Measurements from ENCODE around the gene NMB. TPM values are rescaled to one million over a fixed set of nuclear protein-coding genes. Genes with fewer than 3 reads are reported as not detected.

NMB gene
- total and polyA plus RNA-seq, 2 donors (not counting 1 experiment from before 2014, with no cell fraction given): 1.5 to 3.6 TPM

- H3K4me3 ChIP-seq (replicated peaks in 1 of 4; ENCODE audit: control extremely low read depth in 1 of 4, insufficient read depth in 1 of 4, low read depth in 3 of 4, low read length in 4 of 4): no peak overlapping the region
- H3K27me3 ChIP-seq (ENCODE audit: control insufficient read depth, insufficient read depth, low read length): no peaks in the 10 kb centered on the region
- no peak overlapping the region for H2AFZ ChIP-seq (ENCODE audit: low read length)
- no peak overlapping the region for H3K4me2 ChIP-seq (ENCODE audit: extremely low read depth, insufficient read depth, low read length)
- H3K27ac ChIP-seq (ENCODE audit: insufficient read depth, low read length): no peak overlapping the region
- DNase-seq (ENCODE audit: low read depth in 2 of 2): no peak
- TF ChIP-seq EZH2 (IDR thresholded peaks at IDR 0.05; ENCODE audit: low read length, missing control alignments) (no peak), CTCF (conservative IDR thresholded peaks at IDR 0.05 in 1 of 2, IDR thresholded peaks at IDR 0.05 in 1 of 2; ENCODE audit: low read depth in 1 of 2, low read length in 2 of 2) (no peak)
- H3K9me3 ChIP-seq (ENCODE audit: control insufficient read depth, insufficient read depth, low read depth, low read length): no peaks in the 10 kb centered on the region
- H4K20me1 ChIP-seq (ENCODE audit: control insufficient read depth, extremely low read depth, insufficient read depth, low read length): no peaks in the 10 kb centered on the region
- H3K36me3 ChIP-seq (ENCODE audit: control insufficient read depth, insufficient read depth, low read length): peaks cover 30% of the 10 kb centered on the region
- H3K4me1 ChIP-seq (ENCODE audit: control insufficient read depth, extremely low read depth, insufficient read depth, low read length): peaks cover 9% of the 10 kb centered on the region
- no peak overlapping the region for H3K9ac ChIP-seq (ENCODE audit: insufficient read depth, low read length)
- H3K79me2 ChIP-seq (ENCODE audit: control insufficient read depth, insufficient read depth, low read length): peaks cover 16% of the 10 kb centered on the region
Measured at GRCh38 chr15:84649706-84650105, 8.3 kb downstream of the NMB start.

- Histone ChIP-seq H3K79me2 (ENCODE audit: control insufficient read depth, insufficient read depth, low read length) (peaks cover 13% of the 10 kb centered on the region), H3K4me2 (ENCODE audit: extremely low read depth, insufficient read depth, low read length) (no peak overlapping the region), H3K9me3 (ENCODE audit: control insufficient read depth, insufficient read depth, low read depth, low read length) (no peaks in the 10 kb centered on the region), H3K4me3 (replicated peaks in 1 of 4; ENCODE audit: control extremely low read depth in 1 of 4, insufficient read depth in 1 of 4, low read depth in 3 of 4, low read length in 4 of 4) (no peak overlapping the region), H3K27ac (ENCODE audit: insufficient read depth, low read length) (no peak overlapping the region), H3K36me3 (ENCODE audit: control insufficient read depth, insufficient read depth, low read length) (peaks cover 35% of the 10 kb centered on the region), H3K4me1 (ENCODE audit: control insufficient read depth, extremely low read depth, insufficient read depth, low read length) (peaks cover 9% of the 10 kb centered on the region), H3K27me3 (ENCODE audit: control insufficient read depth, insufficient read depth, low read length) (no peaks in the 10 kb centered on the region), H4K20me1 (ENCODE audit: control insufficient read depth, extremely low read depth, insufficient read depth, low read length) (no peaks in the 10 kb centered on the region), H2AFZ (ENCODE audit: low read length) (no peak overlapping the region), H3K9ac (ENCODE audit: insufficient read depth, low read length) (no peak overlapping the region)
- no peak for TF ChIP-seq EZH2 (IDR thresholded peaks at IDR 0.05; ENCODE audit: low read length, missing control alignments)
- no peak for TF ChIP-seq CTCF (conservative IDR thresholded peaks at IDR 0.05 in 1 of 2, IDR thresholded peaks at IDR 0.05 in 1 of 2; ENCODE audit: low read depth in 1 of 2, low read length in 2 of 2)
- DNase-seq (ENCODE audit: low read depth in 2 of 2): no peak
Measured at GRCh38 chr15:84648539-84648938, 9.5 kb downstream of the NMB start.

- Histone ChIP-seq H3K4me2 (ENCODE audit: extremely low read depth, insufficient read depth, low read length) (no peak overlapping the region), H3K27ac (ENCODE audit: insufficient read depth, low read length) (no peak overlapping the region), H3K4me3 (replicated peaks in 1 of 4; ENCODE audit: control extremely low read depth in 1 of 4, insufficient read depth in 1 of 4, low read depth in 3 of 4, low read length in 4 of 4) (no peak overlapping the region), H4K20me1 (ENCODE audit: control insufficient read depth, extremely low read depth, insufficient read depth, low read length) (no peaks in the 10 kb centered on the region), H3K36me3 (ENCODE audit: control insufficient read depth, insufficient read depth, low read length) (peaks cover 38% of the 10 kb centered on the region), H3K4me1 (ENCODE audit: control insufficient read depth, extremely low read depth, insufficient read depth, low read length) (peaks cover 2% of the 10 kb centered on the region), H2AFZ (ENCODE audit: low read length) (no peak overlapping the region), H3K9ac (ENCODE audit: insufficient read depth, low read length) (no peak overlapping the region), H3K9me3 (ENCODE audit: control insufficient read depth, insufficient read depth, low read depth, low read length) (no peaks in the 10 kb centered on the region), H3K27me3 (ENCODE audit: control insufficient read depth, insufficient read depth, low read length) (no peaks in the 10 kb centered on the region), H3K79me2 (ENCODE audit: control insufficient read depth, insufficient read depth, low read length) (peaks cover 5% of the 10 kb centered on the region)
- DNase-seq (ENCODE audit: low read depth in 2 of 2): no peak
- no peak for TF ChIP-seq EZH2 (IDR thresholded peaks at IDR 0.05; ENCODE audit: low read length, missing control alignments)
- TF ChIP-seq CTCF (conservative IDR thresholded peaks at IDR 0.05 in 1 of 2, IDR thresholded peaks at IDR 0.05 in 1 of 2; ENCODE audit: low read depth in 1 of 2, low read length in 2 of 2): no peak
Measured at GRCh38 chr15:84647726-84648125, 10.3 kb downstream of the NMB start.

Data from fibroblast of lung (primary cell).